HG03097 (cell line): ENCODE measurements around the gene B4GALT5.

ENCODE experiments used
- ATAC-seq: cut with Tn5 transposase; IDR thresholded peaks from one replicate; pipeline ENCODE4 v1.9.1; 2021; ENCODE audit not compliant: unreplicated experiment, low FRiP score

Gene B4GALT5

DNA sequence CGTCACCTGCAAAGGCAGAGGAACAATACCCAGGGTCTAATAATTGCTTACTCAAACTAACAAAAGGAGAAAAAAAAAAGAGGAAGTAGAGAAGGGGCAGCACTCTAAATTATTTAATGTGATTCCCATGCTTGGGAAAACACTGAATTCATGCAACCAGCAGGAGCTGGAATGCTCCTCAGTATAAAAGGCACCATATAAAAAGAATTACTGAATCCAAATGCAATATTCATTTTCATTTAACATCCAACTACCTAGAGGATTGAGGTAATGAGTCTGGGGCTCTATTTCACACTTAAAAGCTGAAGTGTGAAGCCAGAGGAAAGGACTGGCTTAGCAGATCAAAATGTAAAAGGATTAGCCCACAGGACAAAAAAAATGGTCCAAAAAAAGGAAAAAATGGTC is 8.7 kb downstream of the B4GALT5 start:
- ATAC-seq: no peak

GRCh38 chr20:49701916-49702315 is 11.8 kb downstream of the B4GALT5 start:
- no peak for ATAC-seq

DNA sequence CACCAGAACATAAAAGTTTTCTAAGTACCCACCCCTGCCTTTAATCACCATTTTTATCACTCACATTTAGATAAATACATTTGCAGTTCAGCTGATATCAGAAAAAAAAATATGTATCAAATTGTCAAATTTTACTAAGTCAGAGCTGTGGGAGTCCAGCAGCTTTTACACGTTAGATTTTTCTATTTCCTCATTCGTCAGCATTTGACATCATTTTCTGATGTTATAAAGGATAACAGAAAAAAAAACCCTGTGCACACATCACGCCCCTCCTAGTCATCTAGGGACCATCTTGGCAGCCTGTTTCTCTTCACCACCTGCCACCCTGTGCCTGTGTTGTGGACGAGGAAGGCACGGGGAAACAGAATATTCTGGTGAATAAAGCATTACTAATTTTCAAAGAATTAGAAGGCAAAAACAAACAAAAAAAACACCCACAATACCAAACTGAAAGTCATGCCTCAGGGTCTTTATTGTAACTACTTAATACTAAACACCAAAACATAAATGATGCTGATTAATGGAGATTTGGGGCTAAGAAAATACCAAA is 12.4 kb downstream of the B4GALT5 start:
- no peak for ATAC-seq

DNA sequence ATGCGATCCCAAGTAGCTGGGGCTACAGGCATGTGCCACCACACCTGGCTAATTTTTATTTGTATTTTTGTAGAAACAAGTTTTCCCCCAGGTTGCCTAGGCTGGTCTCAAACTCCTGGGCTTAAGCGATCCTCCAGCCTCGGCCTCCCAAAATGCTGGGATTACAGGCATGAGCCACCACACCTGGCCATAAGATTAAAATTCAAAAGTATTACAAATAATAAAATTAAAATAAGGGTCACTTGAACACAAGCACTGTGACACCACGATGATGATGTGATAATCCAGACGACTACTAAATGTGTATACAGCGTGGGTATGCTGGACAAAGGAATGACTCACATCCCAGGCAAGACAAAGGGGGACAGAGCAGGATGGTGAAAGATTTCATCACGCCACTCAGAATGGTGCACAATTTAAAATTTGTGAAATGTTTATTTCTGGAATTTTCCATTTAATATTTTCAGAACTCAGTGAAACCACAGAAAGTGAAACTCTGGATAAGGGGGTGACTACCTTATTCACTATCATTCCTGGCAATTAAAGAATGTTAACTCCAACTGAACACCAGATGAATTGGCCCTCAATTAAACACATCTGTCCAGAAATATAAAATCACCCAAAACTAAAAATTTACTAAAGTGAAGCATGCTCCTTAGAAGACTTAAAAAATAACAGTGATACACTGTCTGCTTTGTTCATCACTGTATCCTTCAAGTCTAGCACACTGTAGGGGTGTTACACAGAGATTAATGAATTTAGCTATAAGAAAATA is 13.1 kb downstream of the B4GALT5 start:
- ATAC-seq: no peak

- peak; percentile 68 for ATAC-seq
These were observed 14.3 kb downstream of the B4GALT5 start for GRCh38 chr20:49699200-49699992.

GRCh38 chr20:49698477-49698876 is 15.2 kb downstream of the B4GALT5 start:
- ATAC-seq: no peak

GRCh38 chr20:49697071-49697470 is 16.6 kb downstream of the B4GALT5 start:
- ATAC-seq: no peak

DNA sequence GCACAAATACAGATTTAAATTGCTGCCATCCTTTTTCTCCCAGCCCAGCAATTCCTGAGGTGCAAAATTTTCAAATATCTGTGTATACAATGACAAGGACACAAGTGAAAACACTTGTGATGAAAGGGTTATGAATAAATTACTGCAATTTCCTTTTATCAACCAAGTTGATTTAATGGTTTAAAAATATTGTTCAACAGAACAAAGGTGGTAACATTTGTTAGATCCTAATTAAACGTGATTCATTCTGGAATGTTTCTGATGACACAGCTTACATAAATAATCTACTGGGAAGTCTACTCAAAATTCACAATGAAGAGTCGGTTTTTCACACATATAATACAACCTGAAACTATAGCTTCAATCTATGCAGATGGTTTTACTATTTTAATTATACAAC is 17.1 kb downstream of the B4GALT5 start:
- ATAC-seq: no peak

- no peak for ATAC-seq
These were observed 17.8 kb downstream of the B4GALT5 start for GRCh38 chr20:49695830-49696229.

DNA sequence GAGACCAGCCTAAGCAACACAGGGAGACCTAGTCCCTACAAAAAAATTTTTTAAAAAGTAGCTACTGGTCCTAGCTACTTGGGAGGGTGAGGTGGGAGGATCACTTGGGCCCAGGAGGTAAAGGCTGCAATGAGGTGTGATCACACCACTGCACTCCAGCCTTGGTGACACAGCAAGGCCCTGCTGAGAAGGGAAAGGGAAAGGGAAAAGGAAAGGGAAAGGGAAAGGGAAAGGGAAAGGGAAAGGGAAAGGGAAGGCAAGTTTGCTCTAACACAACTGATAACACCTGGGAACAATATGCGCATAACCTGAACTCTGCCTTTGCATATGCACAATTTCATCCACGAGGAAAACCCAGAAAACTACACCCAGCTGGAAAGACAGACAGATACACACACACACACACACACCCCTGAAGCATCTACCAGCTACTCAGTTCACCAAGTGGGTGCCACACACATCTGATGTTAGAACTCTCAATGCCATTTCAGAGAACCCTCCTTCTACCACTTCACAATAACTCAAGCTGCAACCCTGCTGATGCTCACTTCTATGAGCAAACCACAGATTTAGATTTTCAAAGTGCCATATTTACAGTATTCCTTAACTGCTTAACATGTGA is 19.1 kb downstream of the B4GALT5 start:
- ATAC-seq: no peak

- no peak for ATAC-seq
These were observed 20.1 kb downstream of the B4GALT5 start for GRCh38 chr20:49693435-49694171.

DNA sequence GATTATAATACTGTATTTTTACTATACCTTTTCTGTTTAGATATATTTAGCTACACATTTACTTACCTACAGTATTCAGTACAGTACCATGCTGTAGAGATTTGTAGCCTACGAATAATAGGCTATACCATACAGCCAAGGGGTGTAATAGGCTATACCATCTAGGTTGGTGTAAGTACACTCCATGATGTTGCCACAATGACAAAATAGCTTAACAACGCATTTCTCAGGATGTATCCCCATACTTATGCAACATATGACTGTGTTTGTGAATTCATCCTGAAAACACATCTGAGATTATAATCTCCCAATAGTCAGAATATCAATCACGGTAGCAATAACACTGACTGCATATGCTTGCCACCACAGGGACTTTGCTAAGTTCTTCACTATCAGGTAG is 20.7 kb downstream of the B4GALT5 start:
- ATAC-seq: no peak

DNA sequence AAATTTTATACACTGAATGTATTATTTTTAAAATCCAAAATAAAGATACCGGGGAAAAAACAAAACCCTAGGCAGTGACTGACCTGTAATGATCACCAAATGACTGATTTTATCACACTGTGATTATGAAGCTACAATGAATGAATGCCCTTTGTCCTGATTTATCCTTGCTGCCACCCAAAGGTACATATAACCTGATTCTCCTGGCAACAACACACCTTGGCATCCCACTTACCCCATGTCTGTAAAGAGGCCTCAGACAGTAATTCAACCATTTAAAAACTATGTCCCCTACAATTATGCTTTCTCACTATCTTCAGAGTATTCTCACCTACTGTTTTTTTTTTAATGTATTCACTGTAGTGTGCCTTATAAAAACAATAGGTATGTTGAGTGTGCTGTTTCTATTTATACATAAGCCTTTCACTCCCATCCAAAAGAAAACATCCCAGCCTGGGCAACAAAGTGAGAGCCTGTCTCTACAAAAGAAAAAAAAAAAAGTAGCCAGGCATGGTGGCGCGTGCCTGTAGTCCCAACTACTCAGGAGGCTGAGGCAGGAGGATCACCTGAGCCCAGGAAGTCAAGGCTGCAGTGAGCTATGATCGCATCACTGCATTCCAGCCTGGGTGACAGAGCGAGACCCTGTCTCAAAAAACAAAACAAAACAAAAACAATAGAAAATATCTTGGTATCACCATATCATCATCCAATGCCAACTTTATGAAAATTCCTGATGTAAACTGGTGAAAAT is 21.7 kb downstream of the B4GALT5 start:
- no peak for ATAC-seq

DNA sequence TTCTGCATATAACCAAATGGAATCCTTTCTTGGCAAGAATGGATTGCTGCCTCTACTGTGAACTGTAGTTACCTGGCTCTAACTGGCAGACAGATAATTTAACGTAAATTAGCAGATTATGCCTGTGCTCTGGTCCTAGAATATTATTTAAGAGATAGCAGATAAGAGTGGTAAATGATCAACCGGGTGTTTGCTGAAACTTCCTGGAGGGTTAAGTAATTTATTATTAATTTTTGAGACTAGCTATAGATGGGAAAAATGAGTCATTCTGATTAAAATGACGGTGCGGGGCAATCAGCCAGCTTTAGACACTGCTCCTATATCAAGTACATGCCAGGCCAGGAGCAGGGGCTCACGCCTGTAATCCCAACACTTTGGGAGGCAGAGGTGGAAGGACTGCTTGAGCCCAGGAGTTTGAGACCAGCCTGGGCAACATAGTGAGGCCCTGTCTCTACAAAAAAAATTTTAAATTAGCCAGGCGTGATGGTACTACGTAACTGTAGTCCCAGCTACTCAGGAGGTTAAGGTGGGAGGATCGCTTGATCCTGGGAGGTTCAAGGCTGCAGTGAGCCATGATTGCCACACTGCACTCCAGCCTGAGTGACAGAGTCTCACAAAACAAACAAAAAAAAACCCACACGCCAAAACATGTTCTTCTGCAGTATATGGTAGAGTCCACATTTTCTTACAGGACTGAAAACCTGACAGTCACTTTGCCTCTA is 22.6 kb downstream of the B4GALT5 start:
- ATAC-seq: no peak

DNA sequence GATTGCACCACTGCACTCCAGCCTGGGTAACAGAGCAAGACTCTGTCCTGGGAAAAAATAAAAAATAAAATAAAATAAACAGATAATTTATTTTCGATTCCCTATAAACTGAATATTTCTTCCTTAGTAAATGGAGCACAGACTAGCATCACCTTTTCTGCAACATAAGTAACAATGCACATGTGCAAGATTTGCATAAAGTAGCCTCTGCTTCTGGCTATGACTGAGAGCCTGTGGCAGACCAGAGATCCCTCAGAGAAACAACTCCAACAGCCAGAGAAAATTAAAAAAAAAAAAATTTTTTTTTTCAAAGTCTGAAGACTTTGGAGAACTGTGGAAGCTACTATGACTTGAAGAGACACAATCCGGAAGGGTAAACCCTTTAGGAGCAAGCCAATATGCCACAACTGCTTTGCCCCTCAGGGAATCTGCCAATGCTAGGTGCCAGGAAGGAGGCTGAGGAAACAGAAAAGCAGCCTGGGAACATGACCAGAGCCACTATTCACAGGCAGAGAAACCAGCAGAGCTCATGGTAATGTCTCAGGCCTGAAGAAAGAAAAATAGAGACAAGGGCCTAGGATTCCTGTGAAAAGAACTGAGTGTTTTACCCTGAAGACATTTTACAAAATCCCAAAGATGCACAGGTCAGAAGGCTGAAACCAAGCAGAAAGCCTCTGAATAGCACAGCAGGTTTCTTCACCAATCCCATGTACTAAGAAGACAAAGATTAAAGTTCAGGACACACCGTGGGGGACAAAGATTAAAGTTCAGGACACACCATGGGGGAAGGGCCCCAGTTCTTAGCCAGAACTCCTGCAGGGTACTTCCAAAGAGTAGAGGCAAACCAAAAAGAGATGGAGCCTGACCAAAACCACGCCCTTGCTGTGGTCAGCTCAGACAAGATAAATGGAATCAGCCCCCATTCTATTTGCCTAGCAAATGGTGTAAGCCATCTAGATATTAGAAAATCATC is 25.8 kb downstream of the B4GALT5 start:
- ATAC-seq: no peak

GRCh38 chr20:49685809-49686208 is 27.9 kb downstream of the B4GALT5 start:
- ATAC-seq: no peak

DNA sequence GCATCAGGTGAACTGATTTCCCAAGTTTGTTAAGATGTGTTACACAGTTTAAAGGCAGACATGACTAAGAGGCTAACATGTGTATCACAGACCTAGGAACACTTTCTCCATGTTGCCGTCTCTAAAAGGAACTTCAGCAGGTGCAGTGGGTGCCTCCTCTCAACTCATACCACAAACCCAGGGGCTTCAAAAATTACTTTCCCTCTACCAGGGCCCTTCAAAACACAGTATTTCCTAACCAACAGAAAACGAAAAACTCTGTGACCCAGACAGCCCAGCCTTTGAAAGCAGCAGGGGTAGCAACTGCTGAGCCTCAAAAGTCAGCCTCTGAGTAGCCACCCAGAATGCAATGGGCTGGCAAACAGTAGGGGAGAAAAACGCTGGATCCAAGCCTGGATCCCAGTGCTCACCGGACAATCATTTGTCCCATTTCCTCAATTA is 28.5 kb downstream of the B4GALT5 start:
- no peak for ATAC-seq
